ENCODE results near the gene RBFA.
"Not testable (repeated sequence)": the region's sequence is repeated elsewhere in the genome, so short reads cannot be mapped to it uniquely, and the experiment has no call there.

Gene RBFA

DNA sequence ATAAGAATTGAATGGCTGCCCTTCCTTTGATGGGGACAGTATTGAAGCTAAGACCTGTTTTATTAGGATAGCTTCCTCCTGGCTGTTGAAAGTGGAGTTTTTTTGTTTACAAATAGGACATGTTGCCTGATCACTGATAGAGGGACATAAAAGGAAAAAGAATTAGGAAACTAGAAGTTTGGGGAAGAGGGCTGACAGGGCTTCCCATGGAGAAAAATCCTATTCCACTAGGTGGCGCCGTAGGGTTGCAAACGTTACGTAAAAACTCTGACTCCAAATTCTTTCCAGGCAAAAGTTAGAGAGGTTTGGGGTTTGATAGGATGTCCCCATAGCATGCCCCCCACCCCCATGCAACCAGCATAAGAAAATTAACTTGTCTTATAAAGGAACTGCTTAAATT is 11.1 kb upstream of the RBFA start:
- no peak for DNase-seq (ENCODE audit: low read depth)
- H3K4me3 ChIP-seq (ENCODE audit: low read depth, low read length), result no peak overlapping the region

DNA sequence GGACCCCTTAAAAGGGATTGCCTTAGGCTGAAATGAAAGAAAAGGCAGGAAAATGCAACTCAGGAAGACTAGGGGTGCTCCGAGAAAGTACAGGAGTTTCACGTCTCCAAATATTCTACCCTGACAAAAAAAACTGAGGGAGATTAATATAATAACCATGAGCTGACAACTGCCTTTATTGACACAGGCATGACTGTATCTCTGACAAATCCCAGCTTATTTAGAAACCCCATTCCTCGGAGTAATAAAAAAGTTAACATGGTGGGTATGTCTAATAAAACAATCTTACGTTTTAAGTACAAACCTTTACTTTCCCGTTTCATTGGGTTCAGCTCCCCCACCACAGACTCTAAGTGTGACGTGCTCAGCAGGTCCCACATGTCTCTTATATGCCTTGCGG is 7.9 kb upstream of the RBFA start:
- no peak for DNase-seq (ENCODE audit: low read depth)
- no peak overlapping the region for H3K4me3 ChIP-seq (ENCODE audit: low read depth, low read length)

- DNase-seq (ENCODE audit: low read depth), result peak; percentile 44
- not testable (repeated sequence) for H3K4me3 ChIP-seq (ENCODE audit: low read depth, low read length)
Observed at GRCh38 chr18:80027719-80028118, 6.5 kb upstream of the RBFA start.

DNA sequence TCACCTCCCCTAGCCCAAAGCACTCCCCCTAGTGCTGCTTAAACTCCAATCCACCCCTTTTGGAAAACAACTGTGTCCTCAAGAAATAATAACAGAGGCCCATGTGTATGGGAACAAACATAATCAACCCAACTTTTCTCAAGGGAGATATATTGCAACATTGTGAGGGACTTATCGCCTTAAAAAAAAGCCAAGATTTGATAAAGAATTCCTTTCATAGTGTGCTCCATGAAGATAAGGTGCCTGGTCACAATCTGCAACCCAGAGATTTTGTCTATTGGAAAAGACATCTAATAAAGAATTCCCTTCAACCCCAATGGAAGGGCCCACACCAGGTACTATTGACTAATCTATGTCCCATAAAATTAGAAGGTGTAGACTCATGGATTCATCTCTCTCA is 4.5 kb upstream of the RBFA start:
- no peak overlapping the region for H3K4me3 ChIP-seq (ENCODE audit: low read depth, low read length)
- no peak for DNase-seq (ENCODE audit: low read depth)

- DNase-seq (ENCODE audit: low read depth), result no peak
- peak overlapping the region; percentile 78 for H3K4me3 ChIP-seq (ENCODE audit: low read depth, low read length)
Observed at GRCh38 chr18:80033181-80034067, 810 bp upstream of the RBFA start.

DNA sequence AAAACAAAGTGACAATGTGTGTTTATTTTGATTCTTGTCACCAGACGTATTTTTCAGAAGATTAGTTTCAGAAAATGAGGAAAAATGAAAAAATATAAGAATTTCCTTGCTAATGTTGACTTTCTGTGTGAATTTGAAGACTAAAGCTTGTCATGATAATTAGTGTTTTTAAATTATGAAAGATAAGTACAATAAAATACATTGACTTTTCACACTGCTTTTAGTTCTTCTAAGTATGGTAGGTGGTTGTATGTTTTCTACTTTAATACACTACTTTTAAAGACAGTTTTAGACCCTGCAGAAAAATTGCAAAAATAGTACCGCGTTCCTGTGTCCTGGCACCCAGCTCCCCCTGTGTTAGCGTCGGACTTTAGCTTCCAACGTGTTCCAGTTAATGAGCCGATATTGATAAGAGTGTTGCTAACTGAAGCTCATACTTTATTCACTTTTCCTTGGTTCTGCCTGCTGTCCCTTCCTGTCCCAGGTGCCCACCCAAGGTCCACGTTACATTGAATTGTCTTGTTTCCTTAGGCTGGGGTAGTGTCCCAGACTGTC is 695 bp downstream of the RBFA start:
- peak overlapping the region; percentile 93 for H3K4me3 ChIP-seq (ENCODE audit: low read depth, low read length)
- no peak for DNase-seq (ENCODE audit: low read depth)

- no peak for DNase-seq (ENCODE audit: low read depth)
- no peak overlapping the region for H3K4me3 ChIP-seq (ENCODE audit: low read depth, low read length)
Observed at GRCh38 chr18:80035997-80036396, 1.8 kb downstream of the RBFA start.

- H3K4me3 ChIP-seq (ENCODE audit: low read depth, low read length), result no peak overlapping the region
- DNase-seq (ENCODE audit: low read depth), result no peak
Observed at GRCh38 chr18:80037300-80037699, 3.1 kb downstream of the RBFA start.

DNA sequence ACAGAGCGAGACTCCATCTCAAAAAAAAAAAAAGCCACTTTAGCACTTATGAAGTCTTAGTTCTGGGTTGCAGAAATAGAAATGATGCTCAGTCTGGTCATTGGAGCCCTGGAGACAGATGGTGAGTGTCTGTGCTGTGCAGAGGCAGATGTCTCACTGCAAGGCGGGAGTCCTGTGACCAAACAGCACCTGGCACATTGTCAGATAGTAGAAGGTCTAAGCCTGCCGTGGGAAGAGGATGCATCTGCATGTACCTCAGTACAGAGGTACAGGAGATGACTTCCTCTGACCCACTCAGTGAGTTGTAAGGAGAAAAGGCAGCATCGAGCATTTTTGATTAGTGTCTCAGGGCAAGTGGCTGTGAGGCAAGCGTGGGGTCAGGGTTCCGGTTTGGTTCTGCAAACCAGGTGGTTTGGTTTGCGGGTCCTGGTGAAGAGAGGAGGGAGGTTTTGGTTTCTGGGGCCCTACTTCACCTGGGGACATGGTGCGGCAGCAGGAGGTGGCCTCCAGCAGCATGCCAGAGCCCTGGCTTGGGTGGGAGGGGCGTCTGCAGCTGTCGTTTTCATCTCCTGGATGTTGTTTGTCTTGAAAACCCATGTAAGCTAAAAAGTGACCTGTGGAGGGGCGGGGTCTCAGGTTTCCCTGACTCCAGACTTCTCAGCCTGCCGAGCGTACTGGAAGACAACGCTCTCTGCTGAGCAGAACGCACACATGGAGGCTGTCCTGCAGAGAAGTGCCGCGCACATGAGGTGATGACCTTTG is 3.8 kb downstream of the RBFA start:
- H3K4me3 ChIP-seq (ENCODE audit: low read depth, low read length), result no peak overlapping the region
- no peak for DNase-seq (ENCODE audit: low read depth)

DNA sequence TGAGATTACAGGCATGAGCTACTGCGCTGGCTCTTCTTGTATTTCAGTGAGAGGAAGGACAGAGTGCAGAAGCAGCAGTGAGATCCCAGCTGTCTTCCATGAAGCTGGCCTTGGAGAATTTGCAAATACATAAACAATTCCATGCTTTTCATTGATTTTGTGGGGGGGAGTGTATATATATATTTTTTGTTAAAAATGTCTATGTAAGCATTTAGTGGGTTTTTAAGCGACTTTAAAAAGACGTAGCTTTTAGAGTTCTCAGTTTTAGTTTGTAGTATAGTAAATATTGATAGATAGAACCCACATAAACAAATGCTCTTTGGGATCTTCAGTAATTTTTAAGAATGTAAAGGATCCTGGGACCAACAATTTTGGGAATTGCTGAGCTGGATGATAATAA is 6.3 kb downstream of the RBFA start:
- H3K4me3 ChIP-seq (ENCODE audit: low read depth, low read length), result no peak overlapping the region
- no peak for DNase-seq (ENCODE audit: low read depth)

- DNase-seq (ENCODE audit: low read depth), result no peak
Observed at GRCh38 chr18:80041424-80041823, 7.2 kb downstream of the RBFA start.

DNA sequence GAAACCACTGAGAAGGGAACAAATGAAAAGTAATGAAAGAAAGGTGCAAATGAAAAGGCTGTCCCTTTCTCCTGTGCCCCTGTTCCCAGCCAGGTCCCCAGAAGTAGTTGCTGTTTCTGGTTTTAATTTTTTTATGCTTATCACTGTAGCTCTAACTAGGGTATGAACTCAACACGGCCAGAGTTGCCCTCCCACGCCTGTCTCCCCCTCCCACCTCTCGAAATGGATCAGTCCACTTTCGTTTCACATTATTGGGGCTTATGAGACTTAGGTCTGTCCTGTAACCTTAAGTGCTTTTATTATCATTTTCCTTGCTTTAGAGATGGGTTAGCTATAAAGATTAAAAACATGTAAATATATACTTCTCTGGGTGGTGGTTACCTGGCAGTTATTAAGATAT is 8.6 kb downstream of the RBFA start:
- DNase-seq (ENCODE audit: low read depth), result no peak
- no peak overlapping the region for H3K4me3 ChIP-seq (ENCODE audit: low read depth, low read length)

More at GRCh38 chr18:80041424-80041823, 7.2 kb downstream of the RBFA start:
- no peak overlapping the region for H3K4me3 ChIP-seq (ENCODE audit: low read depth, low read length)

DNA sequence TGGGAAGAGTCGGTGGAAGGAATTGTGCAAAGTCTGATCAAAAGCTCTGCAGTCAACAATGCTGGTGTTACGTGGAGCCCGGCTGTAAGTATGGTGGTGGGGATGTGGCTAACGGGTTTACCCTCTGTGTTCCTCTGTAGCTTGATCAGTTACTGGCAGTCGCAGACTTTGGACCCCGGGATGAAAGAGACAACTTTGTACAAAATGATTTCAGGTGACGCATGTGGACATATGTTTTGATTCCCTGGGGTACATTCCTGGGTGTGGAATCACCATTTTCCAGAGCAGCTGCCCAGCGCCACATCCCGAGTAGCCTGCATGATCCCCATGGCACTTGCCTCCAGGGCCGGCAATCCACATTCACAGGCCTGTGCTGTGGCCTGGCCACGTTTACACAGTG is 9.8 kb downstream of the RBFA start:
- DNase-seq (ENCODE audit: low read depth), result no peak
- H3K4me3 ChIP-seq (ENCODE audit: low read depth, low read length), result no peak overlapping the region

- no peak for DNase-seq (ENCODE audit: low read depth)
- H3K4me3 ChIP-seq (ENCODE audit: low read depth, low read length), result no peak overlapping the region
Observed at GRCh38 chr18:80046011-80046410, 11.8 kb downstream of the RBFA start.

DNA sequence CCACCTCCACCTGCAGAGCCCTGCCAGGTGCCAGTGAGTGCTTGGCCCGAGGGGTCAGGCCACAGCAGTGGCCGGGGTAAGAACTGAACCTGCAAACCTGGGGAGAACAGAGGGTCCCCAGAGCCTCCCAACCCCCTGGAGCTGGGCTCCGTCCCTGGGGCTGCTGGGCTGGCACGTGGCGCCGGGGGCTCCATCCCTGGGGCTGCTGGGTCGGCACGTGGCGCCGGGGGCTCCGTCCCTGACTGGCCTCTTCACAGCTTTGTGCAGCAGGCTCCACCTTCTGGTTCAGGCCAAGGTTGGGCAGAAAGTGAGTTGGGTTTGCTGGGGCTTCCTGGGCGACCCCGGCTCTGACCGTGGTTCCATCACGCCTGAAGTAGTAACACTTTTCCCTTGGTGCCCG is 12.2 kb downstream of the RBFA start:
- no peak overlapping the region for H3K4me3 ChIP-seq (ENCODE audit: low read depth, low read length)
- DNase-seq (ENCODE audit: low read depth), result no peak

GRCh38 chr18:80046961-80047541 is 12.8 kb downstream of the RBFA start:
- DNase-seq (ENCODE audit: low read depth), result no peak

DNA sequence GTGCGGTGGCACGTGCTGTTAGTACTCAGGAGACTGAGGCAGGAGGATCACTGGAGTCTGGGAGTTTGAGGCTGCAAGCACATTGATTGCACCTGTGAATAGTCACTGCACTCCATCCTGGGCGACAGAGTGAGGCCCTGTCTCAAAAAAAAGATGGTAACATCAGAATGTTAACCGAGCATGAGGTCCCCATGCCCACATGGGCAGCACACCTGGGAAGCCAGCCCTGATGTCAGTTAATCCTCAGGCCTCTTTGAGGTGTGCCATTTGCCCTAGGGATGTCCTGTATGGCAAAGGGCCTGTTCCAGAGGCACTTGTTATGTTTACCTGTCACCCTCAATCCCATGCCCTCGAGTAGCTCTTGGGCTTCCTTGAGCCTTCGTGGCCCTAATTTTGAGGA is 16.6 kb downstream of the RBFA start:
- H3K4me3 ChIP-seq (ENCODE audit: low read depth, low read length), result no peak overlapping the region
- DNase-seq (ENCODE audit: low read depth), result no peak

More at GRCh38 chr18:80046961-80047541, 12.8 kb downstream of the RBFA start:
- no peak overlapping the region for H3K4me3 ChIP-seq (ENCODE audit: low read depth, low read length)

DNA sequence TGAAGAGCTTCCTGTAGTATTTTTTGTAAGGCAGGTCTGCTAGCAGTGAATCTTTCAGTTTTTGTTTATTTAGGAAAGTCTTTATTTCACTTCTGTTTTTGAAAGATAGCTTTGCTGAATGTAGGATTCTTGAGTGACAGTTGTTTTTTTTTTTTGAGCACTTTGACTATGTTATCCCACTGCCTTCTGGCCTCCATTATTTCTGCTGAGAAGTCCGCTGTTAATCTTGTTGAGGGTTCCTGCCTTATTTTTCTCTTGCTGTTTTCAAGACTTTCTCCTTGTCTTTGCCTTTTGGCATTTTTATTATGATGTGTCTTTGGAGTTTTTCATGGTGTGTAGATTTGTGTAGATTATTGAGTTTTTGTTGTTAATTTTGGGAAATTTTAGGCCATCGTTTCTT is 21.9 kb downstream of the RBFA start:
- H3K4me3 ChIP-seq (ENCODE audit: low read depth, low read length), result no peak overlapping the region
- no peak for DNase-seq (ENCODE audit: low read depth)

GRCh38 chr18:80059945-80060344 is 25.7 kb downstream of the RBFA start:
- no peak for DNase-seq (ENCODE audit: low read depth)
- H3K4me3 ChIP-seq (ENCODE audit: low read depth, low read length), result no peak overlapping the region

- no peak for DNase-seq (ENCODE audit: low read depth)
- H3K4me3 ChIP-seq (ENCODE audit: low read depth, low read length), result no peak overlapping the region
Observed at GRCh38 chr18:80065705-80066104, 31.5 kb downstream of the RBFA start.

All from skeletal muscle cell (primary cell).